Tibial artery (tissue), 4 donors: Measurements from ENCODE around the gene NAA10.

ENCODE experiments used
- DNase-seq, 2 donors: peaks; one replicate each; pipeline ENCODE4 v3.0.0-alpha.2; 2019
- H3K27ac ChIP-seq, 2 donors: fragments of 200-600 bp; sonication (generic) in 1 of 2; 1 replicate in 1 of 2; 2 replicates in 1 of 2; pipeline ENCODE4 v1.5.1; 2018 to 2019; ENCODE audit warnings: mild to moderate bottlenecking in 1 of 2
- H3K27me3 ChIP-seq, 2 donors: fragments of 200-600 bp; sonication (generic) in 1 of 2; one replicate each; pipeline versions ENCODE4 v1.5.1 to v1.6.0; 2016 to 2019
- H3K36me3 ChIP-seq, 3 donors: fragments of 200-600 bp; sonication (generic) in 2 of 3; one replicate each; pipeline ENCODE4 v1.5.1; 2016 to 2019; ENCODE audit warnings: mild to moderate bottlenecking in 2 of 3
- H3K4me1 ChIP-seq, 4 donors: fragments of 200-600 bp; sonication (generic) in 2 of 4; 1 replicate in 3 of 4; 2 replicates in 1 of 4; pipeline ENCODE4 v1.5.1; 2016 to 2019
- H3K4me3 ChIP-seq, 2 donors: fragments of 200-600 bp; sonication (generic) in 1 of 2; 1 replicate in 1 of 2; 2 replicates in 1 of 2; pipeline ENCODE4 v1.5.1; 2018 to 2019; ENCODE audit warnings: mild to moderate bottlenecking in 2 of 2
- H3K9me3 ChIP-seq, 3 donors: fragments of 200-600 bp; sonication (generic) in 1 of 3; one replicate each; pipeline ENCODE4 v1.5.1; 2016 to 2019
- intact Hi-C: fragments of 100-400 bp; cut with DNase I; formaldehyde crosslinking; loops from one replicate; pipeline ENCODE4 v1.15.0; 2023; ENCODE audit warnings: low total_unique reads
- TF ChIP-seq, protein P1 (sequence below), 2 experiments: fragments of 200-600 bp in 1 of 2; fragments of 450-650 bp in 1 of 2; IDR thresholded peaks; one replicate each; pipeline ENCODE4 v1.5.1; 2017 to 2019; ENCODE audit warnings: antibody characterized with exemption in 2 of 2, mild to moderate bottlenecking in 1 of 2, moderate library complexity in 1 of 2

Gene NAA10

DNA sequence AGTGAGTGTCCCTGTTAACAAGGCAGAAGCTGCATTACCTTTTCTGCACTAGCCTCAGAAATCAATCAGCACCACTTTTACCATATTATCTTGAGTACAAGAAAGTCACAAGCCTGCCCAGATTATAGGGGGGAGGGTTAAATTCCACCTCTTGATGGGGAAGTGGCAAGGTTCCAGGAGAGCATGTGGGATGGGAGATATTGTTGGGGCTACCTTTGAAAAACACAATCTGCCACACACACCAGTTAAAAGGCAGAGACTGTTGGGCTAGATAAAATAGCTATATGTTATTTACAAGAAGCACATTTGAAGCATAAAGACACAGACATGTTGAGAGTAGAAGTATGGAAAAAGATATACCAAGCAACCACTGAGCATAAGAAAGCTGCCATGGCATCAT lies 36.9 kb downstream of the NAA10 start:
- no peaks in the 10 kb centered on the region for H3K27me3 ChIP-seq
- intact Hi-C loops: no loop called here
- H3K9me3 ChIP-seq: peaks cover 0 to 14% (median 7%) of the 10 kb centered on the region in 3 donors
- no peaks in the 10 kb centered on the region for H3K36me3 ChIP-seq
- H3K27ac ChIP-seq: no peak overlapping the region
- H3K4me3 ChIP-seq: no peak overlapping the region
- peaks cover 0 to 5% (median 0%) of the 10 kb centered on the region in 4 donors for H3K4me1 ChIP-seq
- TF ChIP-seq, protein P1, sequence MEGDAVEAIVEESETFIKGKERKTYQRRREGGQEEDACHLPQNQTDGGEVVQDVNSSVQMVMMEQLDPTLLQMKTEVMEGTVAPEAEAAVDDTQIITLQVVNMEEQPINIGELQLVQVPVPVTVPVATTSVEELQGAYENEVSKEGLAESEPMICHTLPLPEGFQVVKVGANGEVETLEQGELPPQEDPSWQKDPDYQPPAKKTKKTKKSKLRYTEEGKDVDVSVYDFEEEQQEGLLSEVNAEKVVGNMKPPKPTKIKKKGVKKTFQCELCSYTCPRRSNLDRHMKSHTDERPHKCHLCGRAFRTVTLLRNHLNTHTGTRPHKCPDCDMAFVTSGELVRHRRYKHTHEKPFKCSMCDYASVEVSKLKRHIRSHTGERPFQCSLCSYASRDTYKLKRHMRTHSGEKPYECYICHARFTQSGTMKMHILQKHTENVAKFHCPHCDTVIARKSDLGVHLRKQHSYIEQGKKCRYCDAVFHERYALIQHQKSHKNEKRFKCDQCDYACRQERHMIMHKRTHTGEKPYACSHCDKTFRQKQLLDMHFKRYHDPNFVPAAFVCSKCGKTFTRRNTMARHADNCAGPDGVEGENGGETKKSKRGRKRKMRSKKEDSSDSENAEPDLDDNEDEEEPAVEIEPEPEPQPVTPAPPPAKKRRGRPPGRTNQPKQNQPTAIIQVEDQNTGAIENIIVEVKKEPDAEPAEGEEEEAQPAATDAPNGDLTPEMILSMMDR (IDR thresholded peaks at IDR 0.05): no peak
- no peak for DNase-seq

DNA sequence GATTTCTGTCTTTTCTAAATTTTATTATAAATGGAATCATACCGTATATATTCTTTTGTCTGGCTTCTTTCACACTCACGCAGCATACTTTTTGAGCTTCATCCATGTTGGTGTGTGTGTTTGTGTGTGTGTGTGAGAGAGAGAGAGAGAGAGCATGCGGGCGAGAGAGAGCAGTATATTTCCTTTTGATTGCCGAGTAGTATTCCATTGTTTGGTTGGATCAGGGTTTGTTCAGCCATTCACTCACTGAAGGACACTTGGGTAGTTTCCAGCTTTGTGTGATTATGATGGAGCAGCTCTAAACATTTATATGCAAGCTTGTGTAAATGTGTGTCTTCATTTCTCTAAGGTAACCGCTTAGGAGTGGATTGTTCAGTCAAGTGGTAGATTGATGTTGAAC lies 45.7 kb downstream of the NAA10 start:
- intact Hi-C loops: no loop called here
- Histone ChIP-seq H3K4me1 (peaks cover 0 to 11% (median 7%) of the 10 kb centered on the region in 4 donors), H3K27me3 (peaks cover 0 to 29% of the 10 kb centered on the region in 2 donors), H3K27ac (no peak overlapping the region), H3K4me3 (no peak overlapping the region), H3K36me3 (no peaks in the 10 kb centered on the region), H3K9me3 (no peaks in the 10 kb centered on the region)
- TF ChIP-seq, protein P1 (IDR thresholded peaks at IDR 0.05): no peak
- DNase-seq: no peak

DNA sequence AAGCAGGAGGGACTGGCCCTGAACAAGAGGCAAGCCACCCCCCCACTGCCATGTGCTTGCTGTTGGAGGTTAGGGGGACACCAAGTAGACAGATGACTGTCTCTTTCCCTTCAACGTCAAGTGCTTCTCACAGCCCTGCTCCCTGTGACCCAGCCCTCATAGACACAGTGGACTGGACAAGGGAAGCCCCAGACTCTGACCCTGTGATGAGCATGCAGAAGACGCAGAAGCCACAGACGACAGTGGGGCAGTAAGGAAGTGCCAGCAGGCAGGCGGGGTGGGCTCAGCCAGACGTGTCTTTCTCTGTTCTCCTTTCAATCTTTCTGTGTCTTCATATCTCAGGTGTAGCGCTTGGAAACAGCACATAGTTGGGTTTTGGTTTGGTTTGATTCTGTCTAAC lies 46.5 kb downstream of the NAA10 start:
- H3K27me3 ChIP-seq: peaks cover 0 to 36% of the 10 kb centered on the region in 2 donors
- no peak overlapping the region for H3K27ac ChIP-seq
- intact Hi-C loops: no loop called here
- peaks cover 0 to 11% (median 7%) of the 10 kb centered on the region in 4 donors for H3K4me1 ChIP-seq
- no peaks in the 10 kb centered on the region for H3K9me3 ChIP-seq
- H3K36me3 ChIP-seq: no peaks in the 10 kb centered on the region
- TF ChIP-seq, protein P1 (IDR thresholded peaks at IDR 0.05): no peak
- H3K4me3 ChIP-seq: no peak overlapping the region
- DNase-seq: no peak

DNA sequence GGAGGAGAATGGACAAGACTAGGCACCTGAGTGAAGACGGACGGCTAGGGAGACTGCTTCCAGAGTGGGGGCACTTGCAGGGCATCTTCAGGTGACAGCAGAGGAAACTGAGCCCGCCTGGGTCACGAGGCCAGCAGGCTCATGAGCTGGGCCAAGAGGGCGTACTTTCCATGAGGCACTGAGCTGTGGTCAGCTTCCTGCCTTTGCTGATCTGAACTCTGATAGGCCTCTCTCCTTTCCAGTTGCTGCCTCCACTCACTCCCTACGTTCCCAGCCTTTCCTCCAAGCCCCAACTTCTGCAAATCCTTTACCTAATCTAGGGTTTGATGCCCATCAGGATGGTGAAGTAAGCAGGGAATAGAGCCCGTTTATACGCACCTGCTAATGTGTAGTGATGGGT lies 47.5 kb downstream of the NAA10 start:
- intact Hi-C loops: no loop called here
- Histone ChIP-seq H3K4me1 (peaks cover 0 to 11% (median 7%) of the 10 kb centered on the region in 4 donors), H3K27me3 (peaks cover 0 to 46% of the 10 kb centered on the region in 2 donors), H3K9me3 (no peaks in the 10 kb centered on the region), H3K36me3 (no peaks in the 10 kb centered on the region), H3K27ac (no peak overlapping the region), H3K4me3 (no peak overlapping the region)
- DNase-seq: no peak
- TF ChIP-seq, protein P1 (IDR thresholded peaks at IDR 0.05): no peak

DNA sequence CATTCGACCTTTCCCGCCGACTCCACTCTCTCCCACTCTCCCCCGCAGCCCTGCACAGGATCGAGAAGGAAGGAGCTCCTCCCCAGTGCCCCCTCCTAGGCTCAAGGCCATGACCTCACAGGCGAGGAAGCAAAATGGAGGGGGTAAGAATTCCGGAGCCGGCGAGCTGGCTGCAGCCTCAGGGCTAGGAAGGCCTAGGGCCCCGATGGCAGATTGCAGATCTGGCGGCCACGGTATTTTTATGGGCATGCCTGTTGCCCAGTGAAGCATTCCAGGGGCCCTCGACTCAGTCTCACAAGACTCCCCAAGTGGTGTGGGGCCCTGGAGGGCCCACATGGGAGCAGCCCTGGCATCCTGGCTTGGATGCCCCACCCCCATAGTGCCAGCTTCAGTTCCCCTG lies 47.9 kb downstream of the NAA10 start:
- Histone ChIP-seq H3K9me3 (no peaks in the 10 kb centered on the region), H3K4me3 (no peak overlapping the region), H3K27me3 (peaks cover 0 to 51% of the 10 kb centered on the region in 2 donors), H3K4me1 (peaks cover 0 to 11% (median 7%) of the 10 kb centered on the region in 4 donors), H3K27ac (no peak overlapping the region), H3K36me3 (no peaks in the 10 kb centered on the region)
- DNase-seq: no peak
- TF ChIP-seq, protein P1 (IDR thresholded peaks at IDR 0.05): no peak
- intact Hi-C loops: no loop called here
